22Rv1 (cell line): ENCODE measurements around the gene CORO6.
"Not testable (repeated sequence)": the region's sequence is repeated elsewhere in the genome, so short reads cannot be mapped to it uniquely, and the experiment has no call there.

Experiments used
- H3K27ac ChIP-seq: fragments of 450-650 bp; 2 replicates; pipeline ENCODE4 v1.5.1; 2017
- ZFX ChIP-seq: fragments of 450-650 bp; IDR thresholded peaks from 2 replicates; pipeline ENCODE4 v1.6.1; 2017; ENCODE audit warnings: antibody characterized with exemption, borderline replicate concordance
- TF ChIP-seq, protein P1 (sequence below): fragments of 450-650 bp; IDR thresholded peaks from 2 replicates; pipeline ENCODE4 v1.5.1; 2017; ENCODE audit warnings: mild to moderate bottlenecking

CORO6 gene

GRCh38 chr17:29661213-29661612 is 38.5 kb upstream of the CORO6 start:
- H3K27ac ChIP-seq, result no peak overlapping the region
- no peak for TF ChIP-seq ZFX
- TF ChIP-seq, protein P1, sequence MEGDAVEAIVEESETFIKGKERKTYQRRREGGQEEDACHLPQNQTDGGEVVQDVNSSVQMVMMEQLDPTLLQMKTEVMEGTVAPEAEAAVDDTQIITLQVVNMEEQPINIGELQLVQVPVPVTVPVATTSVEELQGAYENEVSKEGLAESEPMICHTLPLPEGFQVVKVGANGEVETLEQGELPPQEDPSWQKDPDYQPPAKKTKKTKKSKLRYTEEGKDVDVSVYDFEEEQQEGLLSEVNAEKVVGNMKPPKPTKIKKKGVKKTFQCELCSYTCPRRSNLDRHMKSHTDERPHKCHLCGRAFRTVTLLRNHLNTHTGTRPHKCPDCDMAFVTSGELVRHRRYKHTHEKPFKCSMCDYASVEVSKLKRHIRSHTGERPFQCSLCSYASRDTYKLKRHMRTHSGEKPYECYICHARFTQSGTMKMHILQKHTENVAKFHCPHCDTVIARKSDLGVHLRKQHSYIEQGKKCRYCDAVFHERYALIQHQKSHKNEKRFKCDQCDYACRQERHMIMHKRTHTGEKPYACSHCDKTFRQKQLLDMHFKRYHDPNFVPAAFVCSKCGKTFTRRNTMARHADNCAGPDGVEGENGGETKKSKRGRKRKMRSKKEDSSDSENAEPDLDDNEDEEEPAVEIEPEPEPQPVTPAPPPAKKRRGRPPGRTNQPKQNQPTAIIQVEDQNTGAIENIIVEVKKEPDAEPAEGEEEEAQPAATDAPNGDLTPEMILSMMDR, result no peak

GRCh38 chr17:29659155-29659554 is 36.4 kb upstream of the CORO6 start:
- TF ChIP-seq, protein P1, result no peak
- no peak for TF ChIP-seq ZFX
- H3K27ac ChIP-seq, result no peak overlapping the region

DNA sequence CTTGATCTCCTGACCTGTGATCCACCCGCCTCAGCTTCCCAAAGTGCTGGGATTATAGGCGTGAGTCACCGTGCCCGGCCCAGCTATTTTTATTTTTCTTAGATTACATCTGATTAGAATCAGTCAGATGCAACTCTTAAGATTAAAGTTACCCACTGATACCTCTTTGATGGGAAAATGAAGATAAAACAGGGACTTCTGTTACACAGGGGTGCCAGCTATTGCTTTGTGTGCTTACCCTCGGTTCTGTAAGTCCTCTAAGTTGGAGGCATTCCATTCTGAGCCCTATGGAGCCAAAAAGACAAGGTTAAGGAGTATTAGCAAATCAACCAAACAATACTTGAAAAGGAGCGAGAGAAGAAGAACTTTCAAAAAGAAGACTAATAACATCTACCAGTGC is 32.6 kb upstream of the CORO6 start:
- TF ChIP-seq ZFX, result no peak
- TF ChIP-seq, protein P1, result no peak

GRCh38 chr17:29653995-29654714 is 31.4 kb upstream of the CORO6 start:
- TF ChIP-seq, protein P1, result no peak
- no peak for TF ChIP-seq ZFX
- no peak overlapping the region for H3K27ac ChIP-seq

More for the DNA sequence above, 32.6 kb upstream of the CORO6 start:
- H3K27ac ChIP-seq, result no peak overlapping the region

GRCh38 chr17:29652976-29653375 is 30.3 kb upstream of the CORO6 start:
- H3K27ac ChIP-seq, result no peak overlapping the region
- TF ChIP-seq ZFX, result no peak
- TF ChIP-seq, protein P1, result no peak

DNA sequence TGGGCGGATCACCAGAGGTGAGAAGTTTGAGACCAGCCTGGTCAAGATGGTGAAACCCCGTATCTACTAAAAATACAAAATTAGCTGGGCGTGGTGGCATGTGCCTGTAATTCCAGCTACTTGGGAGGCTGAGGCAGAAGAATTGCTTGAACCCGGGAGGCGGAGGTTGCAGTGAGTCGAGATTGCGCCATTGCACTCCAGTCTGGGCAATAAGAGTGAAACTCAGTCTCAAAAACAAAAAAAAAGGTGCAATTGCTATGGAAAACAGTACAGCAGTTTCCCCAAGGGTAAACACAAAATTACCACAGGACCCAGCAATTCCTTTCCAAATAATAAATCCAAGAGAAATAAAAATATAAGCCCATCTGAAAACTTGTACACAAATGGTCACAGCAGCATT is 29.2 kb upstream of the CORO6 start:
- H3K27ac ChIP-seq, result not testable (repeated sequence)

- no peak for TF ChIP-seq ZFX
- TF ChIP-seq, protein P1, result no peak
- H3K27ac ChIP-seq, result no peak overlapping the region
Measured at GRCh38 chr17:29650396-29650795, 27.7 kb upstream of the CORO6 start.

DNA sequence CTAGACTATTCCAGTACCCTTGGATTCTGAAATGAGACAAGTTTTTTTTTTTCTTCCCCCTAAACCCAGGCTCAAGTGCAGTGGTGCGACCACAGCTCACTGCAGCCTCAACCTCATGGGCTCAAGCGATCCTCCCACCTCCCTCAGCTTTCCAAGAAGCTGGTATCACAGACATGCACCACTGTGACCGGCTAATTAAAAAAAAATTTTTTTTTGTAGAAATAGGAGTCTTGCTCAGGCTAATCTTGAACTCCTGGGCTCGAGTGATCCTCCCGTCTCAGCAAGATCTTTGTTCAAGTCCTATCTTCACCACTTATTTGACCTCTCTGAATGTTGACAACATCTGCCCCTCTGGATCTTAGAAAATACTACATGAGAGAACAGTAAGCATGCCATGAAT is 26.6 kb upstream of the CORO6 start:
- no peak for TF ChIP-seq ZFX
- TF ChIP-seq, protein P1, result no peak

More for the DNA sequence above, 26.6 kb upstream of the CORO6 start:
- H3K27ac ChIP-seq, result no peak overlapping the region
